GM12878 (cell line): Measurements from ENCODE around the gene HMOX1. TPM values are rescaled to one million over a fixed set of nuclear protein-coding genes. Genes with fewer than 3 reads are reported as not detected.
A peak's percentile ranks its signal among the peaks of the same experiment; 100 is the strongest.

Experiments
- CBX5 ChIP-seq: sonication (generic); IDR thresholded peaks from 2 replicates; pipeline ENCODE4 v1.6.1; 2016; ENCODE audit warnings: low read depth, moderate library complexity, mild to moderate bottlenecking, inconsistent platforms
- CHD1 ChIP-seq: IDR thresholded peaks from 2 replicates; pipeline ENCODE4 v1.6.1; 2012; ENCODE audit warnings: low read depth, low read length, improper control_type of control experiment
- CREM ChIP-seq: IDR thresholded peaks from 2 replicates; pipeline ENCODE4 v1.6.1; 2014; ENCODE audit warnings: antibody characterized with exemption, low read depth
- DPF2 ChIP-seq: fragments of 450-650 bp; IDR thresholded peaks from 2 replicates; pipeline ENCODE4 v1.6.1; 2017; ENCODE audit warnings: mild to moderate bottlenecking
- GABPA ChIP-seq: IDR thresholded peaks from 2 replicates; pipeline ENCODE4 v1.6.1; 2014; ENCODE audit warnings: antibody characterized with exemption, low read depth, mild to moderate bottlenecking, inconsistent platforms
- HCFC1 ChIP-seq: fragments of 150-350 bp; IDR thresholded peaks from 2 replicates; pipeline ENCODE4 v1.6.1; 2014; ENCODE audit warnings: low read length
- HDGF ChIP-seq: fragments of 450-650 bp; IDR thresholded peaks from 2 replicates; pipeline ENCODE4 v1.6.1; 2016; ENCODE audit warnings: antibody characterized with exemption
- MYB ChIP-seq: fragments of 150-350 bp; IDR thresholded peaks from 2 replicates; pipeline ENCODE4 v1.6.1; 2014; ENCODE audit warnings: mild to moderate bottlenecking, low read depth, low read length, borderline replicate concordance
- PAX5 ChIP-seq: IDR thresholded peaks from 2 replicates; pipeline ENCODE4 v1.6.1; 2011; ENCODE audit warnings: low read depth, low read length, borderline replicate concordance
- PAX8 ChIP-seq: fragments of 450-650 bp; IDR thresholded peaks from 2 replicates; pipeline ENCODE4 v1.6.1; 2017; ENCODE audit warnings: mild to moderate bottlenecking, moderate library complexity
- RB1 ChIP-seq: fragments of 450-650 bp; formaldehyde crosslinking; IDR thresholded peaks from 2 replicates; pipeline ENCODE4 v1.6.1; 2017; ENCODE audit warnings: mild to moderate bottlenecking, borderline replicate concordance
- RCOR1 ChIP-seq: conservative IDR thresholded peaks from 2 replicates; pipeline ENCODE4 v1.6.1; 2012; ENCODE audit warnings: low read depth, low read length, improper control_type of control experiment
- RFX5 ChIP-seq: IDR thresholded peaks from 2 replicates; pipeline ENCODE4 v1.6.1; 2011; ENCODE audit warnings: low read depth, low read length, improper control_type of control experiment
- TBL1XR1 ChIP-seq: IDR thresholded peaks from 2 replicates; pipeline ENCODE4 v1.6.1; 2012; ENCODE audit warnings: low read depth, low read length, improper control_type of control experiment
- YBX1 ChIP-seq: fragments of 450-650 bp; IDR thresholded peaks from 2 replicates; pipeline ENCODE4 v1.6.1; 2016; ENCODE audit warnings: antibody characterized with exemption
- ZBTB33 ChIP-seq: fragments of 450-650 bp; IDR thresholded peaks from 2 replicates; pipeline ENCODE4 v1.6.1; 2017; ENCODE audit warnings: mild to moderate bottlenecking
- ZNF217 ChIP-seq: fragments of 450-650 bp; IDR thresholded peaks from 2 replicates; pipeline ENCODE4 v1.6.1; 2017; ENCODE audit warnings: antibody characterized with exemption, mild to moderate bottlenecking
- ZNF274 ChIP-seq: IDR thresholded peaks from one replicate; pipeline ENCODE4 v1.8.0; 2011; ENCODE audit not compliant: insufficient read length, insufficient read depth
- polyA plus RNA-seq, 11 experiments: library from polyadenylated mRNA; depleted of rRNA in 4 of 11; unstranded in 6 of 11; stranded (reverse) in 5 of 11; fragments of >200 nt; fragmentation: Nextera tagmentation in 4 of 11; fragmentation: Illumina TruSeq in 1 of 11; extraction: Ambion mirVana in 4 of 11; extraction: Trizol in 1 of 11; gene quantifications; 1 replicate in 1 of 11; 2 replicates in 10 of 11; pipeline versions ENCODE4 v1.2.1 to v1.2.3, GENCODE V29; 2011 to 2016; ENCODE audit warnings: inconsistent platforms in 2 of 11, missing spikeins in 2 of 11, low read depth in 1 of 11
- total RNA-seq, 4 experiments: library from RNA; depleted of rRNA in 3 of 4; stranded (reverse); fragments of >200 nt in 3 of 4; fragmentation: Illumina TruSeq in 1 of 4; extraction: Trizol in 1 of 4; gene quantifications; 2 replicates each; pipeline versions ENCODE4 v1.2.1 to v1.2.3, GENCODE V29; 2013 to 2021
- TF ChIP-seq, protein P1 (sequence below): IDR thresholded peaks from 2 replicates; pipeline ENCODE4 v1.6.1; 2012; ENCODE audit warnings: improper control_type of control experiment, low read depth, low read length; ENCODE audit not compliant: insufficient replicate concordance
- TF ChIP-seq, protein P2 (sequence below): IDR thresholded peaks from 2 replicates; pipeline ENCODE4 v1.6.1; 2011; ENCODE audit warnings: borderline replicate concordance, low read depth, mild to moderate bottlenecking, moderate library complexity, low read length; ENCODE audit not compliant: insufficient read depth, poor library complexity, severe bottlenecking
- TF ChIP-seq, protein P3 (sequence below): IDR thresholded peaks from 2 replicates; pipeline ENCODE4 v1.6.1; 2011; ENCODE audit warnings: borderline replicate concordance, low read depth, mild to moderate bottlenecking, moderate library complexity, mixed read lengths, low read length; ENCODE audit not compliant: insufficient read depth; ENCODE audit errors: extremely low read length

Gene HMOX1
- total and polyA plus RNA-seq, 10 of the 15 experiments (the other 5 are each of a cell fraction or from before 2014, with no cell fraction given) = 1.5 to 36.7 (median 18.8) TPM

GRCh38 chr22:35399678-35400500 lies 19.0 kb downstream of the HMOX1 start, which contains the start of gene MCM5 (continued):
- TF ChIP-seq, protein P1, sequence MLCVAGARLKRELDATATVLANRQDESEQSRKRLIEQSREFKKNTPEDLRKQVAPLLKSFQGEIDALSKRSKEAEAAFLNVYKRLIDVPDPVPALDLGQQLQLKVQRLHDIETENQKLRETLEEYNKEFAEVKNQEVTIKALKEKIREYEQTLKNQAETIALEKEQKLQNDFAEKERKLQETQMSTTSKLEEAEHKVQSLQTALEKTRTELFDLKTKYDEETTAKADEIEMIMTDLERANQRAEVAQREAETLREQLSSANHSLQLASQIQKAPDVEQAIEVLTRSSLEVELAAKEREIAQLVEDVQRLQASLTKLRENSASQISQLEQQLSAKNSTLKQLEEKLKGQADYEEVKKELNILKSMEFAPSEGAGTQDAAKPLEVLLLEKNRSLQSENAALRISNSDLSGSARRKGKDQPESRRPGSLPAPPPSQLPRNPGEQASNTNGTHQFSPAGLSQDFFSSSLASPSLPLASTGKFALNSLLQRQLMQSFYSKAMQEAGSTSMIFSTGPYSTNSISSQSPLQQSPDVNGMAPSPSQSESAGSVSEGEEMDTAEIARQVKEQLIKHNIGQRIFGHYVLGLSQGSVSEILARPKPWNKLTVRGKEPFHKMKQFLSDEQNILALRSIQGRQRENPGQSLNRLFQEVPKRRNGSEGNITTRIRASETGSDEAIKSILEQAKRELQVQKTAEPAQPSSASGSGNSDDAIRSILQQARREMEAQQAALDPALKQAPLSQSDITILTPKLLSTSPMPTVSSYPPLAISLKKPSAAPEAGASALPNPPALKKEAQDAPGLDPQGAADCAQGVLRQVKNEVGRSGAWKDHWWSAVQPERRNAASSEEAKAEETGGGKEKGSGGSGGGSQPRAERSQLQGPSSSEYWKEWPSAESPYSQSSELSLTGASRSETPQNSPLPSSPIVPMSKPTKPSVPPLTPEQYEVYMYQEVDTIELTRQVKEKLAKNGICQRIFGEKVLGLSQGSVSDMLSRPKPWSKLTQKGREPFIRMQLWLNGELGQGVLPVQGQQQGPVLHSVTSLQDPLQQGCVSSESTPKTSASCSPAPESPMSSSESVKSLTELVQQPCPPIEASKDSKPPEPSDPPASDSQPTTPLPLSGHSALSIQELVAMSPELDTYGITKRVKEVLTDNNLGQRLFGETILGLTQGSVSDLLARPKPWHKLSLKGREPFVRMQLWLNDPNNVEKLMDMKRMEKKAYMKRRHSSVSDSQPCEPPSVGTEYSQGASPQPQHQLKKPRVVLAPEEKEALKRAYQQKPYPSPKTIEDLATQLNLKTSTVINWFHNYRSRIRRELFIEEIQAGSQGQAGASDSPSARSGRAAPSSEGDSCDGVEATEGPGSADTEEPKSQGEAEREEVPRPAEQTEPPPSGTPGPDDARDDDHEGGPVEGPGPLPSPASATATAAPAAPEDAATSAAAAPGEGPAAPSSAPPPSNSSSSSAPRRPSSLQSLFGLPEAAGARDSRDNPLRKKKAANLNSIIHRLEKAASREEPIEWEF = no peak
- peak; percentile 82; the same call in 1 of the 2 replicates for TF ChIP-seq CHD1
- TF ChIP-seq HDGF = peak; percentile 56; the same call in 1 of the 2 replicates
- peak; percentile 82 for TF ChIP-seq GABPA
- peak; percentile 59 for TF ChIP-seq HCFC1
- no peak for TF ChIP-seq TBL1XR1
- TF ChIP-seq, protein P2, sequence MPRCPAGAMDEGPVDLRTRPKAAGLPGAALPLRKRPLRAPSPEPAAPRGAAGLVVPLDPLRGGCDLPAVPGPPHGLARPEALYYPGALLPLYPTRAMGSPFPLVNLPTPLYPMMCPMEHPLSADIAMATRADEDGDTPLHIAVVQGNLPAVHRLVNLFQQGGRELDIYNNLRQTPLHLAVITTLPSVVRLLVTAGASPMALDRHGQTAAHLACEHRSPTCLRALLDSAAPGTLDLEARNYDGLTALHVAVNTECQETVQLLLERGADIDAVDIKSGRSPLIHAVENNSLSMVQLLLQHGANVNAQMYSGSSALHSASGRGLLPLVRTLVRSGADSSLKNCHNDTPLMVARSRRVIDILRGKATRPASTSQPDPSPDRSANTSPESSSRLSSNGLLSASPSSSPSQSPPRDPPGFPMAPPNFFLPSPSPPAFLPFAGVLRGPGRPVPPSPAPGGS = no peak
- no peak for TF ChIP-seq ZNF217
- TF ChIP-seq CREM = peak; percentile 52; the same call in 1 of the 2 replicates
- TF ChIP-seq PAX8 = no peak
- TF ChIP-seq ZNF274 = no peak
- TF ChIP-seq DPF2 = 0 out of 2 replicates have a peak, but pooled peaks have one; percentile 28
- peak; percentile 74; the same call in 1 of the 2 replicates for TF ChIP-seq RFX5
- TF ChIP-seq RCOR1 = no peak
- peak; percentile 16; the same call in 1 of the 2 replicates for TF ChIP-seq PAX5
- no peak for TF ChIP-seq ZBTB33
- TF ChIP-seq CBX5 = no peak
- no peak for TF ChIP-seq YBX1
- TF ChIP-seq, protein P3, sequence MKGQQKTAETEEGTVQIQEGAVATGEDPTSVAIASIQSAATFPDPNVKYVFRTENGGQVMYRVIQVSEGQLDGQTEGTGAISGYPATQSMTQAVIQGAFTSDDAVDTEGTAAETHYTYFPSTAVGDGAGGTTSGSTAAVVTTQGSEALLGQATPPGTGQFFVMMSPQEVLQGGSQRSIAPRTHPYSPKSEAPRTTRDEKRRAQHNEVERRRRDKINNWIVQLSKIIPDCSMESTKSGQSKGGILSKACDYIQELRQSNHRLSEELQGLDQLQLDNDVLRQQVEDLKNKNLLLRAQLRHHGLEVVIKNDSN = no peak
- TF ChIP-seq MYB = no peak
- TF ChIP-seq RB1 = peak; percentile 100
